GM21367 (cell line): Measurements from ENCODE around the gene CREBBP.

ENCODE experiments used
- ATAC-seq: cut with Tn5 transposase; IDR thresholded peaks from one replicate; pipeline ENCODE4 v1.9.1; 2021; ENCODE audit not compliant: unreplicated experiment

CREBBP gene

DNA sequence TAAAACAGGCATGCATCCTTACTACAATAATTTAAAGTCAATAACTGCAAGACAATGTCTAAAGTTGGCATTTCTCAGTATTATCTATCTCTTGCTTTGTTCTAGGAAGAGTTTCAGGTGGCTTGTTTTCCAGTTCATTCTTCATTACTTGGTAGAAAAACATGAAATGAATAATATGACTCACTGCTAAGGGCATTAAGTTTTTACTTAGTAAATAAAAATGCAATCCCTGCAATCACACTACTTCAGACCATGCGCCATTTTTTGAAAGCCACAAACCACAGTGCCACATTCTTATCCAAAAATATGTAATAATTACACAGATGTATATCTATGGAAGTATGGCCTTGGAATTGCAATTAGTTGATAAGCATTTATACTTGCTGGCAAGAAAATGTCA lies 55.4 kb downstream of the CREBBP start:
- no peak for ATAC-seq

DNA sequence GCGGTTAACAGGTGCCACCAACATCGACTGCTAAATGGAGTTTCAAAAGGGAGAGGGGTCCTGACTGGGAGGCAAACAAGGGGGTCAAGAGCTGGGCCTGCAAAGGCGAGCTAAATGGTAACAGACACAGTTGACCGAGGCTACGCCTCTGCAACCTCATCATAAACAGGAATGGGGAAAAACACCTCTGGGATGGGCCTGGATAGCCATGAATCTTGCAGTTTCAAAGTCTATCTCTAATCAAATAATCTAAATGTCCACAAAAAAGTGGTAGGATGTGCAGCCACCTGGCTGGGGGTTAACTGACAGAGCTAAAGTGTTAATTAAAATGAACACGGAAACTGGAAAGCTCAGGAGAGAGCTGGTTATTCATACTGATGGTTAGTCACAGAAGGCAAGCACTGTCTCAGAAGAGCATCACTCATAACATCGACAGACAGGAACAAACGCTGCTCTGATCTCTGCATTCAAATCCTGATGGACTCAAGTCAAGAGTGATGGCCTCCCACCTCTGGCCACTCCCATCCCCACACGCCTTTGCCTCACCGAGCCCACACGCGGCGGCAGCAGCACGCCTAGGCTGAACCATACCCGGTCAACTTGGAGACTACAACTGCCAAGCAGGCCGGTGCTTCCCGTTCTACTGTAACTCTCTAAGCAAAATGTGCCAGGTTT lies 56.3 kb downstream of the CREBBP start:
- no peak for ATAC-seq

DNA sequence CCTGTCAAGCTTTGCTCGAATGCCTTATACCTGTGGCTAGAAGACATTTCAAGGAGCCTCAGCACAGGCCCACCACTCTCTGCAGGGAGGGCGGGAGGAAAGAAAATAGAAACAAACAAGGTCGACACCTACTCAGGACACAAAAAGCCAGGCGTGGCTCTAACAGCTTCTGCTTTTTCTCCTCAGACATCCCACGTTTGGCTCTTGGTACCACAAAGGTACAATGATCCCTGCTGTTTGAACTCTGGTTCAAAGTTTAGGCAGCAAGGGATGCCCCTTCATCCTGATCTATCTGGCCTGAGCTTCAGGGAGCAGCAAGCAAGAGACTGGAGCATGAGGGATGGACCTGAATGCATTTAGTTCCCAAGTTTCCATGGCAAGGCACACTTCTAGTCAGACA lies 57.1 kb downstream of the CREBBP start:
- ATAC-seq, result no peak

DNA sequence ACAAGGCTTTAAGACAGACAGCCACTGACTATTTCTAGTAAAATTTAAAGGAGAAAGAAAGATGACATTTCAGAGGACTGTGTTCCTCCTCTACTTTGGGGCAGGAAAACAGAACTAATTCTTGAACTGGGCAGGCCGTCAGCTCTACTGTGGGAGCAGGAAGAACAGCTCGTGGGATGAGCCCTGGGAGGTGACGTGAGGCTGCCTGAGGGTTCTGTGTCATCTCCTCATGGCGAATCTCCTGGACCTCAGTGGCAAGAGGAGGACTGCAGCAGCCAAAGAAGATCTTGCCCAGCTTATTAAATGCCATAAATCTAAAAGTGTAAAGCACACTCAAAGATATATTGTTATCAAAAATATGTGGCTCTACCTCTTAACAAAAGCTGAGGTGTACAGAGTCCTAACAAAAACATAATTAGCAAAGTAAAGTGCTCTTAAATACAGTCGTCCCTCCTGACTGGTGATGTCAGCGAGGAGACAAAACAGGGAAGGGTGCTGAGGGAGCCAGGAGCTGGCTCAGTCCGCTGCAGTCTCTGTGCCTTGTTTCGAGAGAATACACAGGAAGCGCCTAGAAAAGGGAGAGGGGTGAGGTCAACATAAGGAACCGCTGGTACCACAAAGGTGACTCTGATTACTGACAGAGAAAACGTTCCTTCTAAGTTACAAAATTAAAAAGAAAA lies 58.0 kb downstream of the CREBBP start:
- ATAC-seq, result no peak

DNA sequence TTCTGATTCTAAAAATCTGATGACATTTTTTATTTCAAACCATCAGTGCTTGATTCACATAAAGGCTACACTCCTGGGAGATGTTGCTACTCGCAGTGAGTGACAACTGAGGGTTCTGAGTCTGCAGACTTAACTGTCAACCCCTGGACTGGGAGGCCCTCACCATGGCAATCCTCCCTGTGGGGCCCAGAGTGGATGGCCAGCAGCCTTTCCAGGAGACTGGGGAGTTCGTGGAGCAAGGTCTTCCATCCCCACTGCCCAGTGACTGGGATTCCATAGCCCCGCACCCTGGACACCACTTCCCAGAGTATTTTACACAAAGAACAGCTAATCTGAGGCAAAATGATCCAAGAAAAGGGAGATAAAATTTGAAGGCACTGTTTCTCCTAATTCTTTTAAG lies 59.3 kb downstream of the CREBBP start:
- ATAC-seq, result no peak

DNA sequence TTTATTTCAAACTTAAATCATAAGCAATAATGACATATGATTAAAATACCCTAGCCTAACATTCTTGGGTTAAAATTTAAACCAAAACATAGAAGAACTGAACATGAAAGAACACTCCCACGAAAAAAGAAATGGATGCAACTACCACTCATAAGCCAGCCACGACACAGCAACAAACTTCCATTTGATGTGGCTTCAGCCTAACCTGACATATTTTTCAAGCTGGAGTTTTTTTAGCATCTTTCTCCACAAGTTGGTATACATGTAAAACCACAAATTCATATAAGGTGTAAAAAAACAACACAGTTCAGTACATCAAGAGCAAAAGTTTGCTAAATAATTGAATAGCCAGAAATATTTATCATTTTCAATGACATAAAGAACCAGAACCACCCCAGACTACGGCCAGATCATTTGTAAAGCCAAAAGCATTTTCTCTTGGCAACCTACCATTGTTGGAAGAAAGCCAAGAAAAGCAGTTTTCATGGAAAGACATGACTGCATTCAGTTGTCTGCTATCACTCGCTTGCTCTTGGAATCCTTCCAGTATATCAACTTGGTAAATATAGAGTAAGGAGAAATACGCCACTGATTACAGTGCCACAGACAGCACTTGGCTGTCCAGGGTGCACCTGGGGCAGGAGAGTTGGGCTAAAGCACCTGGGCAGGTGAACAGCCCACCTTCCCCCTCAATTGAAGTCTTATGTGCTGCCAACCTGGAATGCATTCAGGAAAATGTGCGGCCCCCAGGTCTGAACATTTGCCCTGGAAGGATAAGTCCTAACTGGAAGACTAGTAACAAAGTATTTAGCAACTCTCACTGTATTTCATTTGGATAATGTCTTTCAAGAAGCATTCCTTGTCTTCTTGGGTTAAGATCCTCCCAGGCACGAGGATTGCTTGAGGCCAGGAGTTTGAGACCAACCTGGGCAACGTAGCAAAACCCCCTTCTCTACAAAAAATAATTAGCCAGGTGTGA lies 60.5 kb downstream of the CREBBP start:
- no peak for ATAC-seq

DNA sequence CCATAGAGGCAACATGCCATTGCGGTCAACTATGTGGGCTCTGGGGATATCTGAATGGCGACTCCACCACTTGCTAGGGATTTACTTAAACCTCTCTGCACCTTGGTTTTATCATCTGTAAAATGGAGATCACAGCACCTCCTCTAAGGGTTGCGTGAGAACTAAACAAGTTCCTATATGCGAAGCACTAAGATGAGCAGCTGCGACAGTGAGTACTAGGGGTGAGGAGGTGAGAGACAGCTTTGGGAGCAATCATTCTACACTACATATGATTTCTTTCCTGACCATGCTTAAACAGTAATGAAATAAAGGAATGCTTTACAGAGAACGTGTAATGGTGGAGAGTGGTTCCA lies 61.4 kb downstream of the CREBBP start:
- no peak for ATAC-seq

DNA sequence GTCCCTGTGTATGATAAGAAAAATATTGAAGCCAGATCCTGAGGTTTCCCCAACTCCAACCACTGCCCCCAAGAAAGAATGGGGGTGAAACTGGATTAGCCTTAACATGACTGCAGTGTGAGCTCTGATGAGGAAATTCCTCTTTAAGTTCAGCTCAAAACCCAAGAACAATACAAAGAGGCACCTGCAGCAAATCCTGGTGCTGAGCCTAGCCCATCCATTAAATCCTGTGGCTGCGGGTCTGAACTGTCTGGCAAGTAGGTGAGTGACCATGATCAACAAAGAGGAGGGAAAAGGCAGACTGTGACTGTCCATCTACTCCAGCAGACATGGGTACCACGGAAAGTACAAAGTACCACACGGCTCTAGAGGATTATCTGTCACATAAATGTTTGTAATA lies 64.2 kb downstream of the CREBBP start:
- ATAC-seq, result no peak

DNA sequence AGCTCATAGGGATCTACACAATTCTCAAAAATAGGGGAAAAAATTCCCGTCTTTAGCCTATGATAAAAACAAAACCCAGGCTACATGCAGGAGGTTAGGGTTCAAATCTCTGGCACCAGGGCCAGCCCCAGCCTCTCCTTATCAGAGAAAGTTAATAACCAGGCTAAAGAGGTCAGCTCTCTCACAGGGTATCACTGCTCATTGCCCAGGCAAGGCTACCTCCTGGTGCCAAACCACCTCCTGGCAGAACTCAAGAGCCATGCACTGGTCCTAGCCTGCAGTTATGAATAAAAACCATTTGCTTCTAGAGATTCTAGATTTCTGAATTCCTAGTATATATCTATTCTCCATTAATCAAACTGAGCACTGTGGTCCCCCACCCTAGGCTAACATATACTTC lies 65.8 kb downstream of the CREBBP start:
- no peak for ATAC-seq

DNA sequence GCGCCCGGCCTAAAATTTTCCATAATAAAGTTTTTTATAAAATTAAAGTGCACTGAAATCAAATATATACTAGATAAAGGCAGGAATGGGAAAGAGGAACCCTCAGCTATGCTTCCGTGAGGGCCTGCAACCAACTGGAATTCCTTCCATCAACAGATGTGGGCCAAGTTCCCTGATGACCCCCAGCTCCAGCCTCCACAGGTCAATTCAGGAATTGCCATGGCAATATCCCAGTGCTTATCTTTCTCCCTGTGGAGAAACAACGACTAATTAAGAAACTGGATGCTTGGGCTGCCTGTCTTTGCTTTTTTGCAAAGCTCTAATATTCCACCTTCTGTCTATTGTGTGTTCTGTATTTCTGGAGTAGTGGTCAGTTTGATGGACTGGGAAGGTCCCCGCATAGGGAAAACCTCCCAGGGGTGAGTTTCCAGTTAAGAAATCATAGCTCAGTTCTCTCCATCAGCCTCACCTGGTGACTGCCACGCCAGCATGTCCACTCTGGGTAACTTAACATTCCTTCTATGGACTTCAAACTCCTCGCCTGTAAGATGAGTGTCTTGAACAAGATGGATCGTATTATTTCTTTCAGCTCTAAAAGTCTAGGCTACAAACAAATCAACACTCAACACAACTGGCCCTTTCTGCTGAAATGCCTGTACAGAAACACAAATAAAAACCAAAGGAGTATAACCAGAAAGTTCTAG lies 67.9 kb downstream of the CREBBP start:
- ATAC-seq, result no peak

DNA sequence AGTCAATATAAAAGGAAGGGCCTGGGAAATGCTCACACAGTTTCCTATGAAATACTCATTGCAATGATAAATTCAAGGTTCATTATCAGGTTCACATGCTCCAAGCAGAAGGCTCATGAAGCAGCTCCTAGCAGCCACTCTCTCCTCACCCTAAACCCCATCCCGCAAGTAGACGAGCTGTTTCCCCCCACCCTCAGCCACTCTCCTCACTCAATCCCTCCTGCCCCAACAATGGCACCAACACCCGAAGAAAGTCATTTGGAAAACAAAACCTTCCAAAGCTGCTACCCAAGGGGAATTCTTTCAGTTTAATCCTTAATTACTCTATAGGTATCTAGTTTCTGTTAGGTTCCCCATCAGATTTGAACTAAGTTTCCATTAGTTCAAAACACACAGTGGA lies 69.7 kb downstream of the CREBBP start:
- no peak for ATAC-seq

DNA sequence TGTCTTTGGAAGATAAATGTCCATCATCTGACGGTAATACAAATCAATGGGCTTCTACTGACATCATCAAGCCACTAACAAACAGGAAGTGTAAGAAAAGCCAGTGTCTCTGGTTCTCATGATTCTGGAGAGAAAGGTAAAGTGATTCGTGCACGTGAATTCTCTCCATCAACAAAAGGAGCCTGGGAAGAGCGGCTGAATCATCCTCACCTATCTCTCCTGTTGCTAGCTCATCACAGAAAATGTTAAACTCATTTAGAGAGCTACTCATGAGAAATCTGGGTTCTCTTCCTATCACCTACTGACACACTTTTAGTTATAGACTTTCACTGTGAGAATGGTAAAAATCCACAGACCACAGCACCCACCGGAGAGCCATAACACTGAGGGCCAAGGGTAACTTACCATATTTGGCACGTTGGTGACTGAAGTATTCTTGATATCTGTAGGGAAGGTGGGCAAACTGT lies 70.3 kb downstream of the CREBBP start:
- no peak for ATAC-seq

DNA sequence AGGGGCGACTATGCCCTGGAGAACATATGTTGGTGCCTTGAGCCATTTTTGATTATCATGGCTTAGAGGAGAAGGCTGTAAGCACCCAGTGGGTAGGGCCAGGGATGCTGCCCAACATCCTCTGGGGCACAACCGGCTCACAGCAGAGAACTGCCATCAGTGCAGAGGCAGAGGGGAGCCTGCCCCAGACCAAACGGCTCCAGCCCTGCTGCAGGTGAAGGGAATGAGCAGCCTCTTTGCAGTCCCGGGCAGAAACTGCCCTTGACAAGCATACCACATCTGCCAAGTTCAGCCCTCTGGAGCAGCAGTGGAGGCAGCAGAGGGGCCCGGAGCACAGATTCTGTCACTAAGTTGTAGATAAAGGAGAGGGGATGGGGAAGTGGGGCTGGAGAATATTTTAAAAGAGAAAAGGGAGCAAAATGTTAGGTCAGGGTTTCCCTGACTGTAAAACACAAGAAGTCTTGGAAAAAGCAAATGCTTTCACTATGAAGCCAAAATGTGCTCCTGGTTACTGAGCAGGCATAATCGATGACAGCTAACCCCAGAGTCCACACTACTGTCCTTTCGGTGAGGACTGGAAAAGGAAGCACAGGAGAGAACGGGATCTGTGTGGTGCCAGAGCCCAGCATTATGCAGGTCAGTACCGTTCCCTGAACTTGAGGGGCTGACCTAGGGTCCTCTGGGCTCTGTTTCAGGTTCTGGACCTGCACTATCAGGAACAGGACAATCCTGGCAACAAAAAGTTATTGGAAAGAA lies 72.0 kb downstream of the CREBBP start:
- no peak for ATAC-seq

DNA sequence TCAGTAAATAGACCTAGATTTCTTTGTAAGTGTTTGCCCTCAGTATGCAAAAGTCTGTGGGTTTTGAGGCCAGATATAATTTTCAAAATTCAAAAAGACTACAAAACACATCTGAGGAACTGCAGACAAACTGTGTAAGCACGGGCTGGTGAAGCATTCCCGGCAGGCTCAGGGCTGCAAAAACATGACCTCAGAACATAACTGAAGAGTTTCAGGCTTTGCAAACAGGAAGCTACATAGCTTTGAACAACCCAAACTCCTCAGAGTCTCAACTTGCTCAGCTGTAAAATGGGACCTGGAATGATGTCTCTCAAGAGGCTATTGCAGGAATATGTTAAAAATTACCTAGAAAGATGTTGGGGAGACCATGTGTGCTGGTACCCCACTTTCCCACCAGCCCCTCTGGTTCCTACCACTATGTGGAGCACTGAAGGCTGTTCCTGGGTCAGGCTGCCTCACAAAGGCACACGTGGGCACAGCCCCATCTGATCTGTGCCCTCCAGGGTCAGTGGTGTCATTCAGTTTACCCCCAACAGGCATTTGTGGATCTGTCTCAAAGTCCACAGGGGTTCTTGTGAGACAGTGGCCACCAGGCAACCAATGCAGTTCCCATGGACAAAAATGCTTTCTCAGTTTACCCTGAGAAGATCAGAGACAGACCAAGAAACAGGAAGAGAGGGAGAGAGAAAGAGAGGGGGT lies 72.9 kb downstream of the CREBBP start:
- ATAC-seq, result no peak

DNA sequence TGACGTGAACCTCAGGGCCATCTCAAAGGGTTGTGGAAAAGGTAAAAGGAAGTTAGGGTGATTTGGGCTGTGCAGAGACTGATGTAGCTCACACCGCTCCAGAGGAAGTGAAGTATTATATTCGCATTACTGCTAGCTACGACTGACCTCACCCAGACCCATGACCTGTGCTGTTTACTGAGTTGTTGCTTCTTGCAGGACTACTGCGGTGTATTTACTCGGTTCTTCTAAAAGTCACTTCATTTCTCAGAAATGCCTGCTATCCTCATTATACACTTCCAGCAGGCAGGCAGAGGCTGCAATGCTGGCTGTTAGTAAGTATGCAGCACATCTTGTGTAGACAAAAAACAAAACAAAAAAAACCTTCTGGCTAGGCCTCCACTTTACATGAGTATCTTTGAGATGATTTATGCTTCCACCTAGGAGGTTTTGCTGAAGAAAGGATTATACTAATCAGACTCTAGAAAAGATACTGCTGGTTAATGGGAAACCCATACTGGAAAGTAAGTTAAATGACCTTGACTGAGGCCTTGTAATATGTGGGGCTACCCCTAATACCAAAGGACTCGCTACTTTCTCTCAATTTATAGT lies 76.0 kb downstream of the CREBBP start:
- ATAC-seq, result no peak

DNA sequence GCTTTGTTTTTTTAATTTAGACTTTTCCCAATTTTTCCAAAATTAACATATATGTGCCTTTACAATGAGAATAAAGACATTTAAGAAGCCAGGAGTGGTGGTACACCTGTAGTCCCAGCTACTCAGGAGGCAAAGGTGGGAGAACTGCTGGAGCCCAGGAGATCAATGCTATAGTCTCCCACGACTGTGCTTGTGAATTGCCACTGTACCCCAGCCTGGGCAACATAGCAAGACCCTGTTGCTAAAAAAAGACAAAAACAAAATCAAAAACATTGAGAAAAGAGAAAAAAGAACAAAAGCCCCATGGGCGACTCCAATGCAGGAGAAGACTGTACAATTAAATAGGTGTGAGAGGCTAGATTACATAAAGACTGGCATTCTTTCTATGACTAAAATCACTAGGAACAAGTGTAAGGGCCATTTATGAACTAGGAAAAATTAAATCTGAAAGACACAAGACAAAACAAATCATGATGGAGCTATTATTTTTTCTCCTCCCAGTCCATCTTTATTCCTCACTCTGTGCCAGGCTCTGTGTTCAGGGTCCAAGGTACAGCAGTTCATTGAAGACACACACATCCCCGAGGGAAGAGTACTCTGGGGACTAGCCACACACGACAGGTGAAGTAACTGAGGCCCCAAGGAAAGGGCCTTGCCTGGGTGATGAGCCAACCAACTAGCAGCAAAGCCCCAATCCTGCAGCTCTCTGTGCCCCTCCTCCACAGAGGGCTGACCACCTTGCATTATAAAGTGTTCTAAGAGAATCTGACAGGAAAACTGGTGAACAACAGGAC lies 79.8 kb downstream of the CREBBP start:
- no peak for ATAC-seq

DNA sequence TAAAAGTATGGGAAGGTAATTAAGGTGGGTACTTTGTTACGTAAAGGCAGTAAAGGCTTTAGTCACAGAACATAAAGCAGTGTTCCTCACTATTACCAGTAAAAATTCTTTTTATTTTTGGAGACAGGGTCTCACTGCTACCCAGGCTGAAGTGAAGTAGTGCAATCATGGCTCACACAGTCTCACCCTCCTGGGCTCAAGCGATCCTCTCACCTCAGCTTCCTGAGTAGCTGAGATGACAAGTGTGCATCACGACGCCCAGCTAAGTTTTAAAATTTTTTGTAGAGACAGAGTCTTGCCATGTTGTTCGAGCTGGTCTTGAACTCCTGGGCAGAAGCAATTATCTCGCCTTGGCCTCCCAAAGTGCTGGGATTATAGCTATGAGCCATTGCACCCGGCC lies 80.5 kb downstream of the CREBBP start:
- ATAC-seq, result no peak

DNA sequence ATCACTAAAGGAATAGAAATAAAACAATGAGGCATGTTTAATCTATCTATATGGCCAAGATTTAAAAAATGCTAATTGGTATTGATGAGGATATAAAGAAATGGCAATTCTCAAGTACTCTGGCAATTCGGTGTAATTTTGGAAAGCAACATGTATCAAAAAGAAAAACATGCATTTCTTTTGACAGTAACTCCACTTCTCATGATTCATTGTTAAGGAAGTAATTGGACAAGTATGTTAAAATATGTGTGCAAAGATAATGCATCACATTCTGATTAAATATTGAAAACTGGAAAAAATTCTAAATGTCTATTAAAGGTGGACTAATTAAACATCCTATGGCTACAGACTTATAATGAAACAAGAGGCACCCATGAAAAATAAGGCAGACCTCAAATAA lies 81.2 kb downstream of the CREBBP start:
- ATAC-seq, result no peak

DNA sequence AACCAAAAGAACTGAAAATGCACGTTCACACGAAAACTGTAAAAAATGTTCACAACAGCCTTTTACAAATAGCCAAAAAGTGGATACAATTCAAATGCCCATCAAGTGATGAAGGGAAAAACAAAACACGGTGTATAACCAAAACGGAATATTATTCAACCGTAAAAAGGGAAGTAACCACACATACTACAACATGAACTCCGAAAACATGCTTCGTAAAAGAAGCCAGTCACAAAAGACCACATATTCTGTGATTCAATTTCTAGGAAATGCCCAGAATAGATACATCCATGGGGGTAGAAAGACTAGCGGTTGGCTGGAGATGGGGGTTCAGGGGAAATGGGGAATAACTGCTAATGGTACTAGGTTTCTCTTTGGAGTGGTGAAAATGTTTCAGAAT lies 81.7 kb downstream of the CREBBP start:
- ATAC-seq, result no peak
